H1 (cell line): ENCODE data around the gene ARMC5. TPM values are rescaled to one million over a fixed set of nuclear protein-coding genes. Genes with fewer than 3 reads are reported as not detected.

Source experiments
- CTCF ChIA-PET: fragments of 300-600 bp; sonication (Branson Sonifier 250); formaldehyde crosslinking; loops from one replicate; lab custom pipeline; 2021; ENCODE audit not compliant: partially characterized antibody; lab: Charles Lee
- POLR2A ChIA-PET: fragments of 300-600 bp; sonication (Branson Sonifier 250); formaldehyde crosslinking; loops from one replicate; lab custom pipeline; 2021; ENCODE audit warnings: inconsistent platforms; ENCODE audit not compliant: partially characterized antibody; lab: Charles Lee
- DNase-seq, 2 experiments: peaks; one replicate each; pipeline versions ENCODE4 v3.0.0 to v3.0.0-alpha.2; 2010 to 2022; ENCODE audit warnings: low spot score in 2 of 2, low read depth in 1 of 2, mixed read lengths in 1 of 2
- FAIRE-seq: peaks from 2 replicates; lab custom pipeline; 2011; peaks lifted over from hg19 to GRCh38; lab: Jason Lieb, UNC
- H2AFZ ChIP-seq: 2 replicates; pipeline ENCODE4 v1.8.1; 2012; ENCODE audit warnings: low read length, inconsistent platforms
- H2AK5ac ChIP-seq: 2 replicates; pipeline ENCODE4 v1.6.1; 2013; ENCODE audit warnings: low read depth, low read length
- H2BK120ac ChIP-seq: replicated peaks from 2 replicates; pipeline ENCODE3; 2013; ENCODE audit warnings: low read depth, low read length, inconsistent platforms
- H2BK12ac ChIP-seq: 2 replicates; pipeline ENCODE4 v1.6.1; 2013; ENCODE audit warnings: low read depth, low read length
- H2BK15ac ChIP-seq: 2 replicates; pipeline ENCODE4 v1.6.1; 2013; ENCODE audit warnings: low read length
- H2BK20ac ChIP-seq: 2 replicates; pipeline ENCODE4 v1.6.1; 2013; ENCODE audit warnings: low read length
- H2BK5ac ChIP-seq: 2 replicates; pipeline ENCODE4 v1.6.1; 2013; ENCODE audit warnings: low read depth, low read length
- H3K14ac ChIP-seq: 2 replicates; pipeline ENCODE4 v1.6.1; 2013; ENCODE audit warnings: inconsistent platforms; ENCODE audit not compliant: insufficient read length
- H3K18ac ChIP-seq: 2 replicates; pipeline ENCODE4 v1.6.1; 2013; ENCODE audit warnings: low read length; ENCODE audit errors: extremely low read depth
- H3K23ac ChIP-seq: 2 replicates; pipeline ENCODE4 v1.6.1; 2013; ENCODE audit warnings: inconsistent platforms; ENCODE audit not compliant: insufficient read length
- H3K23me2 ChIP-seq: 2 replicates; pipeline ENCODE4 v1.6.1; 2013; ENCODE audit warnings: low read depth, low read length
- H3K27ac ChIP-seq: 2 replicates; pipeline ENCODE4 v1.6.1; 2011; ENCODE audit warnings: low read depth, low read length, inconsistent platforms
- H3K27me3 ChIP-seq, 4 experiments: replicated peaks in 1 of 4; 1 replicate in 1 of 4; 2 replicates in 3 of 4; pipeline versions ENCODE4 v1.6.1 to v1.8.1; 2011 to 2013; ENCODE audit warnings: low read length in 3 of 4, mild to moderate bottlenecking in 3 of 4, inconsistent platforms in 2 of 4, mixed read lengths in 2 of 4, moderate library complexity in 1 of 4; ENCODE audit not compliant: control insufficient read depth in 3 of 4, insufficient read depth in 3 of 4; ENCODE audit errors: extremely low read depth in 1 of 4
- H3K36me3 ChIP-seq, 4 experiments: 2 replicates each; pipeline versions ENCODE4 v1.6.1 to v1.8.1; 2011 to 2013; ENCODE audit warnings: mild to moderate bottlenecking in 4 of 4, low read length in 3 of 4, moderate library complexity in 2 of 4, control low read depth in 1 of 4, inconsistent platforms in 1 of 4; ENCODE audit not compliant: insufficient read depth in 4 of 4, control insufficient read depth in 2 of 4
- H3K4ac ChIP-seq: replicated peaks from 2 replicates; pipeline ENCODE3; 2013; ENCODE audit warnings: low read length, low read depth, mixed read lengths, inconsistent platforms; ENCODE audit not compliant: insufficient read length
- H3K4me1 ChIP-seq, 4 experiments: replicated peaks in 1 of 4; 1 replicate in 1 of 4; 2 replicates in 3 of 4; pipeline versions ENCODE4 v1.6.1 to v1.8.1; 2011 to 2013; ENCODE audit warnings: low read length in 3 of 4, inconsistent platforms in 2 of 4, mixed read lengths in 1 of 4; ENCODE audit not compliant: insufficient read depth in 4 of 4, control insufficient read depth in 3 of 4
- H3K4me2 ChIP-seq, 2 experiments: 2 replicates each; pipeline versions ENCODE4 v1.6.1 to v1.8.1; 2011 to 2013; ENCODE audit warnings: low read depth in 2 of 2, low read length in 2 of 2, control low read depth in 1 of 2, inconsistent platforms in 1 of 2, mild to moderate bottlenecking in 1 of 2; ENCODE audit not compliant: insufficient read depth in 1 of 2
- H3K4me3 ChIP-seq, 4 experiments: fragments of 200-600, 300-600 bp in 1 of 4; sonication (generic), shearing (Covaris generic), sonication (Bioruptor Twin) in 1 of 4; 2 replicates each; pipeline versions ENCODE4 v1.5.1 to v1.8.1; 2011 to 2016; ENCODE audit warnings: low read length in 4 of 4, low read depth in 3 of 4, control low read depth in 2 of 4, inconsistent platforms in 2 of 4, mild to moderate bottlenecking in 2 of 4, mixed read lengths in 1 of 4, moderate library complexity in 1 of 4; ENCODE audit not compliant: insufficient read depth in 2 of 4; ENCODE audit errors: extremely low read depth in 1 of 4
- H3K56ac ChIP-seq: replicated peaks from 2 replicates; pipeline ENCODE3; 2013; ENCODE audit warnings: low read depth, mild to moderate bottlenecking, mixed read lengths, low read length, inconsistent platforms; ENCODE audit not compliant: insufficient read length
- H3K79me1 ChIP-seq: 2 replicates; pipeline ENCODE4 v1.6.1; 2013; ENCODE audit warnings: low read depth, low read length, control low read depth
- H3K79me2 ChIP-seq, 2 experiments: 2 replicates each; pipeline versions ENCODE4 v1.6.1 to v1.8.1; 2012 to 2013; ENCODE audit warnings: low read length in 2 of 2, mild to moderate bottlenecking in 2 of 2, inconsistent platforms in 1 of 2; ENCODE audit not compliant: insufficient read depth in 2 of 2, control insufficient read depth in 1 of 2
- H3K9ac ChIP-seq, 4 experiments: replicated peaks in 1 of 4; 1 replicate in 1 of 4; 2 replicates in 3 of 4; pipeline versions ENCODE4 v1.6.1 to v1.8.1; 2011 to 2013; ENCODE audit warnings: low read depth in 3 of 4, low read length in 3 of 4, control low read depth in 2 of 4, mild to moderate bottlenecking in 2 of 4, moderate library complexity in 2 of 4, inconsistent platforms in 1 of 4; ENCODE audit errors: extremely low read depth in 1 of 4
- H3K9me3 ChIP-seq, 2 experiments: 2 replicates each; pipeline versions ENCODE4 v1.6.1 to v1.8.1; 2012 to 2013; ENCODE audit warnings: mild to moderate bottlenecking in 2 of 2, moderate library complexity in 2 of 2, control low read depth in 1 of 2, inconsistent platforms in 1 of 2, low read depth in 1 of 2, low read length in 1 of 2, mixed read lengths in 1 of 2; ENCODE audit not compliant: insufficient read depth in 2 of 2
- H4K20me1 ChIP-seq, 2 experiments: replicated peaks in 1 of 2; 2 replicates each; pipeline versions ENCODE3 to v1.8.1; 2011 to 2013; ENCODE audit warnings: inconsistent platforms in 2 of 2, low read length in 2 of 2, mild to moderate bottlenecking in 1 of 2; ENCODE audit not compliant: insufficient read depth in 2 of 2, control insufficient read depth in 1 of 2
- H4K5ac ChIP-seq: 2 replicates; pipeline ENCODE4 v1.6.1; 2013; ENCODE audit warnings: low read length, low read depth, mixed read lengths, inconsistent platforms; ENCODE audit not compliant: insufficient read length
- H4K8ac ChIP-seq: 2 replicates; pipeline ENCODE4 v1.8.0; 2013; ENCODE audit warnings: mild to moderate bottlenecking, moderate library complexity, low read length, inconsistent platforms; ENCODE audit not compliant: insufficient read depth; ENCODE audit errors: extremely low read depth
- H4K91ac ChIP-seq: replicated peaks from 2 replicates; pipeline ENCODE3; 2013; ENCODE audit warnings: low read length, mixed read lengths, inconsistent platforms; ENCODE audit not compliant: insufficient read length
- SIRT6 ChIP-seq: IDR thresholded peaks from one replicate; pipeline ENCODE4 v1.7.1; 2012; ENCODE audit warnings: low read length, inconsistent platforms
- WGBS, 2 experiments: shearing (Covaris generic) in 1 of 2; methylation state at CpG; one replicate each; pipeline versions ENCODE4 v1.1.6 to v1.1.7; 2013 to 2015; ENCODE audit warnings: low lambda C conversion rate in 2 of 2, mixed read lengths in 2 of 2, inconsistent platforms in 1 of 2, low coverage in 1 of 2, missing lambda C conversion rate in 1 of 2; ENCODE audit not compliant: insufficient replicate concordance in 2 of 2, insufficient coverage in 1 of 2, insufficient read length in 1 of 2; ENCODE audit errors: extremely low coverage in 1 of 2, missing lambda C conversion rate in 1 of 2; 5-methylcytosine and 5-hydroxymethylcytosine counted together
- polyA plus RNA-seq, 7 experiments: library from polyadenylated mRNA; depleted of rRNA in 3 of 7; stranded (reverse) in 5 of 7; unstranded in 2 of 7; fragments of >200 nt in 5 of 7; fragments of 200-250 nt in 2 of 7; gene quantifications; 1 replicate in 5 of 7; 2 replicates in 1 of 7; 4 replicates in 1 of 7; pipeline versions ENCODE4 v1.2.1 to v1.2.3, GENCODE V29; 2011 to 2013; ENCODE audit warnings: missing spikeins in 2 of 7, mixed read lengths in 2 of 7
- total RNA-seq: library from RNA; stranded (reverse); fragmentation: NEBNext Ultra II Directional; extraction: Animal tissue kit (Norgen Biotek cat#: 25700); gene quantifications from 2 replicates; pipeline ENCODE4 v1.2.1, GENCODE V29; 2021

ARMC5 gene
- total and polyA plus RNA-seq, 2 of the 8 experiments (the other 6 are each of a cell fraction or from before 2014, with no cell fraction given), result 7.8 to 8.7 TPM

DNA sequence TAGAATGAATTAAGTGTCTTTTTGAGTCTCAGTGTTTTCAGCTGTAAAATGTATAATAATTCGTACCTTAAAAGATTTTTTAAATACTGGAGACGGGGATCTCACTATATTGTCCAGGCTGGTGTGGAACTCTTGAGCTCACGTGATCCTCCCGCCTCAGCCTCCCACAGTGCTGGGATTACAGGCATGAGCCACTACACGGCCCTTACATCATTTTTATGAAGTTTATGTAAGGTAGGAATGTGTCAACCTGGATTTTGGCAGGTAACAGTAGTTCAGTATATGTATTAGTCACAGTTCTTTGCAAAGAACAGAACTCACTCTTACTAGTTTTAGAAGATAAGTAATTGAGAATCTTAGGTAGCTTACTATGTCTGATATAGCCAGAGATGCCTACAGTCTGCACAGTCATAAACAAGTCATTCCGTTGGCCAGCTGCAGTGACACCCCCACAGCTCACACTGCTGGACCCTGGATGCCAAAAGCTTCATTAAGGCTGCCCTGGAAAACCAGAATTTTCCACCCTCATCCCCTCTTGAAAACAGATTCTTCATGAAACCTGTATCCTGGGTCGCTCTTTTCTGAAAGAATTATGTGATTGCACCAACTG is 30.6 kb upstream of the ARMC5 start:
- Histone ChIP-seq H2BK20ac (no peak overlapping the region), H3K18ac (no peak overlapping the region), H4K20me1 (no peaks in the 10 kb centered on the region), H3K23me2 (peaks cover 2% of the 10 kb centered on the region; the same call in 1 of the 2 replicates), H3K56ac (no peak overlapping the region), H3K23ac (no peak overlapping the region), H3K14ac (no peak overlapping the region), H2BK15ac (no peak overlapping the region), H3K4me2 (peak overlapping the region in 1 of 2 experiments; percentile 54; a peak in 1 of 4 replicates), H3K4me1 (no peaks in the 10 kb centered on the region; a peak in 2 of 7 replicates)
- DNase-seq, result no peak
- CTCF ChIA-PET, result interaction anchor here (0.8 to 5.8 kb wide), 5 partner anchors 14 to 274 kb away, joined by 3 to 36 read pairs (median 4); partner anchors contain the start of gene ZNF843
- TF ChIP-seq SIRT6, result no peak
- TF ChIP-seq, all 59 proteins: peak for 0
- Histone ChIP-seq H3K79me1 (no peaks in the 10 kb centered on the region), H2BK5ac (no peak overlapping the region), H3K9me3 (peaks cover 5 to 6% of the 10 kb centered on the region in 2 experiments), H2AFZ (no peak overlapping the region), H2BK120ac (no peak overlapping the region), H4K8ac (no peak overlapping the region), H4K5ac (no peak overlapping the region), H3K4ac (no peak overlapping the region), H3K27me3 (peaks cover 5 to 25% (median 24%) of the 10 kb centered on the region in 4 experiments), H4K91ac (no peak overlapping the region), H3K36me3 (no peaks in the 10 kb centered on the region), H3K79me2 (no peaks in the 10 kb centered on the region), H3K9ac (no peak overlapping the region), H3K4me3 (no peak overlapping the region), H3K27ac (no peak overlapping the region), H2AK5ac (no peak overlapping the region), H2BK12ac (no peak overlapping the region)
- POLR2A ChIA-PET, result interaction anchor here (0.8 to 2.5 kb wide), 4 partner anchors 14 to 249 kb away, joined by 3 to 10 read pairs (median 4); partner anchors contain the start of genes FUS and ZNF843
- WGBS, 2 experiments, result 88% methylated on average over 7 of the region's 7 CpGs; no CpG with 5 or more reads in 1 of the 2 experiments
- no peak for FAIRE-seq
